GM23338 (cell line): ENCODE results near the gene PRUNE1. TPM values are rescaled to one million over a fixed set of nuclear protein-coding genes. Genes with fewer than 3 reads are reported as not detected.

ENCODE experiments used
- ATAC-seq: fragments of 200-7000 bp; cut with Tn5 transposase; 3 replicates; pipeline ENCODE4 v1.9.1; 2020
- DNase-seq: peaks from one replicate; pipeline ENCODE4 v3.0.0-alpha.2; 2015; ENCODE audit warnings: low spot score
- H2AFZ ChIP-seq: fragments of 200-600 bp; sonication (generic); 2 replicates; pipeline ENCODE4 v1.8.0; 2016; ENCODE audit warnings: antibody characterized with exemption, mild to moderate bottlenecking, moderate library complexity
- H3F3A ChIP-seq: fragments of 200-600 bp; sonication (generic); replicated peaks from 2 replicates; pipeline ENCODE4 v1.8.0; 2017; ENCODE audit warnings: antibody characterized with exemption, mixed run types, low read depth
- H3K27ac ChIP-seq: fragments of 200-600 bp; sonication (generic); 2 replicates; pipeline ENCODE4 v1.6.1; 2016; ENCODE audit warnings: low read depth
- H3K27me3 ChIP-seq: fragments of 200-600 bp; sonication (generic); 2 replicates; pipeline ENCODE4 v1.8.0; 2016; ENCODE audit warnings: mild to moderate bottlenecking, mixed run types, moderate library complexity; ENCODE audit not compliant: insufficient read depth
- H3K36me3 ChIP-seq: fragments of 200-600 bp; sonication (generic); 2 replicates; pipeline ENCODE4 v1.8.0; 2016; ENCODE audit warnings: mild to moderate bottlenecking; ENCODE audit not compliant: insufficient read depth
- H3K4me1 ChIP-seq: fragments of 200-600 bp; sonication (generic); 2 replicates; pipeline ENCODE4 v1.8.0; 2016; ENCODE audit warnings: mild to moderate bottlenecking, moderate library complexity; ENCODE audit not compliant: insufficient read depth
- H3K4me2 ChIP-seq: fragments of 200-600 bp; sonication (generic); 2 replicates; pipeline ENCODE4 v1.7.1; 2017; ENCODE audit warnings: mixed run types
- H3K4me3 ChIP-seq: fragments of 200-600 bp; sonication (generic); 2 replicates; pipeline ENCODE4 v1.6.1; 2016; ENCODE audit warnings: mixed run types
- H3K79me2 ChIP-seq: fragments of 200-600 bp; sonication (generic); replicated peaks from 2 replicates; pipeline ENCODE4 v1.8.0; 2017; ENCODE audit warnings: mild to moderate bottlenecking; ENCODE audit not compliant: insufficient read depth
- H3K9me2 ChIP-seq: fragments of 200-600 bp; sonication (generic); 2 replicates; pipeline ENCODE4 v1.8.0; 2017; ENCODE audit not compliant: insufficient read depth
- H4K20me1 ChIP-seq: fragments of 200-600 bp; sonication (generic); replicated peaks from 2 replicates; pipeline ENCODE4 v1.8.0; 2017; ENCODE audit warnings: mild to moderate bottlenecking; ENCODE audit not compliant: insufficient read depth
- H3K27ac Mint-ChIP-seq: 2 replicates; pipeline ENCODE4 v1.8.0; 2020; ENCODE audit warnings: inconsistent platforms, mild to moderate bottlenecking, moderate library complexity, mixed read lengths
- H3K27me3 Mint-ChIP-seq: 3 replicates; pipeline ENCODE4 v1.8.0; 2022; ENCODE audit warnings: low read depth, mild to moderate bottlenecking, moderate library complexity, mixed read lengths, inconsistent platforms; ENCODE audit not compliant: insufficient read depth, poor library complexity
- H3K36me3 Mint-ChIP-seq: 3 replicates; pipeline ENCODE4 v1.8.0; 2021; ENCODE audit warnings: low read depth, mild to moderate bottlenecking, inconsistent platforms, moderate library complexity, mixed read lengths
- H3K4me1 Mint-ChIP-seq: 3 replicates; pipeline ENCODE4 v1.8.0; 2020; ENCODE audit warnings: mild to moderate bottlenecking, inconsistent platforms, mixed read lengths
- H3K4me3 Mint-ChIP-seq: 3 replicates; pipeline ENCODE4 v1.8.0; 2021; ENCODE audit warnings: moderate library complexity, mild to moderate bottlenecking, inconsistent platforms, mixed read lengths
- H3K9me3 Mint-ChIP-seq: 3 replicates; pipeline ENCODE4 v1.8.0; 2020; ENCODE audit warnings: moderate library complexity, mild to moderate bottlenecking, inconsistent platforms, mixed read lengths
- CREB1 ChIP-seq: fragments of 250-450 bp; sonication (Bioruptor Pico); IDR thresholded peaks from 2 replicates; pipeline ENCODE4 v1.5.0; 2020; ENCODE audit warnings: low read depth, mild to moderate bottlenecking, moderate library complexity
- CTCF ChIP-seq, 2 experiments: fragments of 200-600 bp in 1 of 2; sonication (generic) in 1 of 2; conservative IDR thresholded peaks; 2 replicates each; pipeline versions ENCODE4 v1.5.1 to v1.6.1; 2016 to 2017; ENCODE audit warnings: antibody characterized with exemption in 2 of 2, low read depth in 2 of 2, mild to moderate bottlenecking in 2 of 2, moderate library complexity in 1 of 2
- ETS1 ChIP-seq: IDR thresholded peaks from 2 replicates; pipeline ENCODE4 v1.6.1; 2016; ENCODE audit warnings: antibody characterized with exemption
- EZH2 ChIP-seq: fragments of 200-600 bp; sonication (generic); IDR thresholded peaks from one replicate; pipeline ENCODE4 v1.8.0; 2017; ENCODE audit warnings: antibody characterized with exemption, mild to moderate bottlenecking, low read depth; ENCODE audit not compliant: unreplicated experiment
- EZH2phosphoT487 ChIP-seq: fragments of 200-600 bp; sonication (generic); IDR thresholded peaks from one replicate; pipeline ENCODE4 v1.8.1; 2018; ENCODE audit warnings: antibody characterized with exemption; ENCODE audit not compliant: unreplicated experiment
- JUNB ChIP-seq: IDR thresholded peaks from one replicate; pipeline ENCODE4 v1.6.1; 2016; ENCODE audit warnings: antibody characterized with exemption; ENCODE audit not compliant: unreplicated experiment
- NANOG ChIP-seq: IDR thresholded peaks from 2 replicates; pipeline ENCODE4 v1.6.1; 2016; ENCODE audit warnings: antibody characterized with exemption, borderline replicate concordance
- POLR2AphosphoS5 ChIP-seq: IDR thresholded peaks from 2 replicates; pipeline ENCODE4 v1.6.1; 2016; ENCODE audit warnings: antibody characterized with exemption, low read depth
- REST ChIP-seq: IDR thresholded peaks from one replicate; pipeline ENCODE4 v1.6.1; 2018; ENCODE audit warnings: antibody characterized with exemption; ENCODE audit not compliant: unreplicated experiment
- STAT1 ChIP-seq: IDR thresholded peaks from one replicate; pipeline ENCODE4 v1.6.1; 2016; ENCODE audit warnings: antibody characterized with exemption; ENCODE audit not compliant: unreplicated experiment
- ZNF114 ChIP-seq: fragments of 250-450 bp; sonication (Bioruptor Pico); IDR thresholded peaks from 2 replicates; pipeline ENCODE4 v1.5.0; 2020; ENCODE audit warnings: mild to moderate bottlenecking, moderate library complexity
- ZNF331 ChIP-seq: fragments of 250-450 bp; sonication (Bioruptor Pico); IDR thresholded peaks from 2 replicates; pipeline ENCODE4 v1.5.0; 2020; ENCODE audit warnings: low read depth, mild to moderate bottlenecking, moderate library complexity
- ZNF462 ChIP-seq: fragments of 250-450 bp; sonication (Bioruptor Pico); IDR thresholded peaks from 2 replicates; pipeline ENCODE4 v1.5.0; 2020; ENCODE audit warnings: mild to moderate bottlenecking, moderate library complexity
- polyA plus RNA-seq: library from polyadenylated mRNA; unstranded; fragments of >200 nt; fragmentation: Nextera tagmentation; extraction: Ambion mirVana; gene quantifications from 2 replicates; pipeline ENCODE4 v1.2.1, GENCODE V29; 2016
- total RNA-seq: library from RNA; depleted of rRNA; stranded (reverse); fragments of >200 nt; shearing (Covaris generic); gene quantifications from 2 replicates; pipeline ENCODE4 v1.2.3, GENCODE V29; 2014

The PRUNE1 gene
- total and polyA plus RNA-seq, 2 experiments from 2014 or later = 14.7 to 33.2 TPM

DNA sequence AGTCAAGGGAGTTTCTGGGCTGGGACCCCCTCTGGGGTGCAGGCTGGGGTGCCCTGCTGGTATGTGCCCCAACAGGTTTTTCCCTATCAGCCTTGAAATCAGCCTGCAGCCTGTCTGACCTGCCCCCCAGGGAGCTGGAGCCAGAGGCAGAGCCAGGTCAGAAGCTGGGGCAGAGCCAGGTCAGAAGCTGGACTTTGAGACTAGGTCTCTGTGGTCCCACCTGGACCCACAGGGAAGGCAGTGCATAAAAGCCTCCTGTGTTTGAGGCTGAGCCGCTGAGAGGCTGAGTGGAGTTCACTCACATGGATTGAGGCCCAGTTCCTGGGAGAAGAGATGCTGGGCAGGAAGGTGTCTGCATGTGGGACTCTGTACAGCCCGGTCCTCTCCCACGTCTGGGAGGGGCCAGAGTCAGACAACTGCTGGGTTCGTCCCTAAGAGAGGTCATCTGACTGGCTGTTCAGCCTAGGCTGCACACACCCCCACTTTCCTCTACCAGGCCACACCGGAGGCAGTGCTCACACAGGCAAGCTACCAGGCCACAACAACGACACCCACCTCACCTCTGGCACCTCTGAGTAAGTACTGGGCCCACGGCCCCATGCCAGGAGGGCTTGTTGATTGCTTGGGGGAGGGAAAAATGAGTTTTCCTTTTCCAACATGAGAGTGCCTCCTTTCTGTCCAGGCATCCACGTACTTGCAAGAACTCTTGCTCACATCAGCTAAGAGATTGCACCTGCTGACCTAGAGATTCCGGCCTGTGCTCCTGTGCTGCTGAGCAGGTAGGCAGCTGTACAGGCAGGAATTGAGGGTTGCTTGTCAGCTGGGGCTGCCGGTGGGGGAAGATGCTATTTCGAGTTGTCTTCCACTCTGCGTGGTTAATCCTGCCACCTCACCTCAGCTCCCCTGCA is 26.2 kb upstream of the PRUNE1 start, which contains the start of gene ANXA9:
Gene ANXA9, plus strand, starts transcription at position 488 of the 908 bp plus-strand sequence. CDS start 814 bp downstream, outside the sequence.
- H3K27me3 Mint-ChIP-seq = peaks cover 7% of the 10 kb centered on the region
- H3K4me3 Mint-ChIP-seq = peak within 1 kb of the TSS; percentile 36
- Histone ChIP-seq H3K36me3 (no peaks in the 10 kb centered on the region), H3F3A (peaks cover 13% of the 10 kb centered on the region), H2AFZ (peak within 1 kb of the TSS; percentile 70), H4K20me1 (no peaks in the 10 kb centered on the region), H3K4me2 (peak within 1 kb of the TSS; percentile 75), H3K27ac (peak within 1 kb of the TSS; percentile 93), H3K9me2 (no peaks in the 10 kb centered on the region), H3K27me3 (no peaks in the 10 kb centered on the region), H3K4me3 (peak within 1 kb of the TSS; percentile 30), H3K79me2 (no peaks in the 10 kb centered on the region), H3K4me1 (peaks cover 37% of the 10 kb centered on the region)
- TF ChIP-seq JUNB (no peak), EZH2 (no peak), REST (no peak), ZNF331 (CRISPR knock-in tag) (no peak), ZNF462 (CRISPR knock-in tag) (no peak), CREB1 (CRISPR knock-in tag) (no peak), ETS1 (no peak), CTCF (conservative IDR thresholded peaks at IDR 0.05; ENCODE audit: low read depth in 2 of 2) (no peak), ZNF114 (CRISPR knock-in tag) (no peak), NANOG (no peak), EZH2phosphoT487 (no peak), STAT1 (no peak), POLR2AphosphoS5 (no peak)
- no peaks in the 10 kb centered on the region; the same call in 2 of the 3 replicates for H3K36me3 Mint-ChIP-seq
- H3K9me3 Mint-ChIP-seq = no peaks in the 10 kb centered on the region
- DNase-seq (peak; percentile 46), ATAC-seq (peak; percentile 19)
- peaks cover 40% of the 10 kb centered on the region for H3K4me1 Mint-ChIP-seq
- peak within 1 kb of the TSS; percentile 90 for H3K27ac Mint-ChIP-seq
